Measurements from ENCODE around the gene SNAPC4. TPM values are rescaled to one million over a fixed set of nuclear protein-coding genes. Genes with fewer than 3 reads are reported as not detected.

SNAPC4 gene
- total RNA-seq, 1 experiment from 2014 or later: 29.7 TPM

GRCh38 chr9:136410500-136411287 lies 10.7 kb upstream of the SNAPC4 start, which contains the start of the genes ENTR1 and PMPCA:
Gene ENTR1 (minus strand): TSS chr9:136410614. CDS start chr9:136410397, 217 bp downstream.
Gene PMPCA (plus strand): TSS chr9:136410658. CDS start chr9:136410669, 11 bp downstream.
- Mint-ChIP-seq H3K27me3 (ENCODE audit: low read depth) (peaks cover 3% of the 10 kb centered on the region), H3K9me3 (no peaks in the 10 kb centered on the region), H3K36me3 (ENCODE audit: insufficient read depth in 1 of 3, low read depth in 3 of 3) (peaks cover 43 to 72% (median 60%) of the 10 kb centered on the region in 3 experiments; a peak in 6 of 7 replicates), H3K4me1 (peaks cover 22 to 25% of the 10 kb centered on the region in 2 experiments), H3K27ac (peak within 1 kb of the TSS; percentile 86 to 98 (median 94)), H3K4me3 (peak within 1 kb of the TSS; percentile 94 to 96)
- Histone ChIP-seq H3K56ac (ENCODE audit: insufficient read length, low read depth, low read length) (no peak within 1 kb of the TSS), H3K4me1 (ENCODE audit: insufficient read depth, low read length) (no peaks in the 10 kb centered on the region), H3K27me3 (ENCODE audit: insufficient read depth, low read length) (no peaks in the 10 kb centered on the region), H2BK15ac (ENCODE audit: low read depth, low read length) (no peak within 1 kb of the TSS), H2AK5ac (ENCODE audit: insufficient read length, low read length) (no peak within 1 kb of the TSS), H4K20me1 (ENCODE audit: control insufficient read depth, insufficient read depth, insufficient read length) (no peaks in the 10 kb centered on the region), H2BK120ac (ENCODE audit: low read depth, low read length, poor library complexity, severe bottlenecking) (no peak within 1 kb of the TSS), H3K4ac (ENCODE audit: low read depth, low read length) (no peak within 1 kb of the TSS; the same call in 1 of the 2 replicates), H3K23ac (ENCODE audit: insufficient read length, low read depth, low read length) (no peak within 1 kb of the TSS), H4K91ac (ENCODE audit: insufficient read length, low read depth, low read length) (no peak within 1 kb of the TSS), H3K18ac (ENCODE audit: insufficient read length, low read depth, low read length) (peak within 1 kb of the TSS; percentile 79), H3K27ac (ENCODE audit: insufficient read length, low read depth, low read length) (no peak within 1 kb of the TSS), H2BK12ac (ENCODE audit: insufficient read length, low read depth, low read length) (no peak within 1 kb of the TSS), H3K23me2 (ENCODE audit: insufficient read length, low read depth, low read length, poor library complexity, severe bottlenecking) (peaks cover 15% of the 10 kb centered on the region), H3K4me2 (ENCODE audit: insufficient read depth, insufficient read length, low read length) (peak within 1 kb of the TSS; percentile 96), H3K9ac (ENCODE audit: extremely low read depth, insufficient read length, low read length) (peak within 1 kb of the TSS; percentile 59), H3T11ph (ENCODE audit: low read length) (no peak within 1 kb of the TSS), H3K79me1 (ENCODE audit: insufficient read depth, low read depth, low read length, poor library complexity, severe bottlenecking) (peaks cover 22% of the 10 kb centered on the region), H4K5ac (ENCODE audit: insufficient read length, low read depth, low read length) (peak within 1 kb of the TSS; percentile 10), H4K8ac (replicated peaks; ENCODE audit: insufficient read length, low read depth, low read length) (no peak within 1 kb of the TSS), H2BK20ac (ENCODE audit: low read depth, low read length, poor library complexity, severe bottlenecking) (no peak within 1 kb of the TSS), H3K9me3 (ENCODE audit: control insufficient read depth, low read depth, low read length) (no peaks in the 10 kb centered on the region), H2BK5ac (ENCODE audit: insufficient read length, low read length) (no peak within 1 kb of the TSS), H2AFZ (ENCODE audit: low read length) (no peak within 1 kb of the TSS), H3K79me2 (ENCODE audit: insufficient read depth, low read length) (peaks cover 16% of the 10 kb centered on the region; the same call in 1 of the 2 replicates), H3K14ac (ENCODE audit: insufficient read depth, low read length) (peak within 1 kb of the TSS; percentile 83)
- DNase-seq: peak; percentile 87
- WGBS (ENCODE audit: extremely low coverage, insufficient read length, low lambda C conversion rate): no CpG with 5 or more reads among the region's 83 CpGs
- no peak for TF ChIP-seq CTCF (conservative IDR thresholded peaks at IDR 0.05)
